ENCODE data around the gene LONP1.

GRCh38 chr19:5703819-5704818 lies 15.8 kb downstream of the LONP1 start:
- TF ChIP-seq EZH2 (IDR thresholded peaks at IDR 0.05; ENCODE audit: insufficient read depth, poor library complexity, severe bottlenecking) (no peak), EZH2phosphoT487 (IDR thresholded peaks at IDR 0.05; ENCODE audit: insufficient read depth, low read depth) (no peak)

Measured in GM23248 (cell line).